Lung (tissue), 12 donors: Measurements from ENCODE around the gene SMIM41. TPM values are rescaled to one million over a fixed set of nuclear protein-coding genes. Genes with fewer than 3 reads are reported as not detected.

ENCODE experiments used
- ATAC-seq: fragments of 200-7000 bp; cut with Tn5 transposase; one replicate; pipeline ENCODE4 v1.9.1; 2020; ENCODE audit warnings: moderate number of reproducible peaks; ENCODE audit not compliant: insufficient read depth, low FRiP score
- DNase-seq, 3 donors: peaks; one replicate each; pipeline ENCODE4 v3.0.0-alpha.2; 2013 to 2017
- H3K27ac ChIP-seq, 2 donors: one replicate each; pipeline ENCODE4 v1.5.1; 2013; ENCODE audit warnings: mild to moderate bottlenecking in 2 of 2, moderate library complexity in 2 of 2, control low read depth in 1 of 2, inconsistent platforms in 1 of 2, low read depth in 1 of 2, low read length in 1 of 2
- H3K27me3 ChIP-seq, 3 donors: one replicate each; pipeline ENCODE4 v1.5.1; 2013; ENCODE audit warnings: low read length in 2 of 3; ENCODE audit not compliant: control insufficient read depth in 3 of 3, insufficient read depth in 3 of 3
- H3K36me3 ChIP-seq, 4 donors: one replicate each; pipeline ENCODE4 v1.5.1; 2013; ENCODE audit warnings: low read length in 4 of 4, mild to moderate bottlenecking in 1 of 4, moderate library complexity in 1 of 4; ENCODE audit not compliant: control insufficient read depth in 4 of 4, insufficient read depth in 4 of 4
- H3K4me1 ChIP-seq, 5 donors: one replicate each; pipeline ENCODE4 v1.5.1; 2013; ENCODE audit warnings: low read length in 5 of 5, mild to moderate bottlenecking in 2 of 5, moderate library complexity in 1 of 5; ENCODE audit not compliant: control insufficient read depth in 5 of 5, insufficient read depth in 5 of 5
- H3K4me3 ChIP-seq: one replicate; pipeline ENCODE4 v1.5.1; 2013; ENCODE audit warnings: mild to moderate bottlenecking, control low read depth, moderate library complexity
- H3K9ac ChIP-seq, 2 donors: one replicate each; pipeline ENCODE4 v1.5.1; 2013; ENCODE audit warnings: low read length in 2 of 2, control low read depth in 1 of 2; ENCODE audit not compliant: insufficient read depth in 1 of 2
- H3K9me3 ChIP-seq, 4 donors: one replicate each; pipeline ENCODE4 v1.5.1; 2013; ENCODE audit warnings: low read length in 3 of 4, mild to moderate bottlenecking in 1 of 4, moderate library complexity in 1 of 4; ENCODE audit not compliant: control insufficient read depth in 4 of 4, insufficient read depth in 3 of 4
- CTCF ChIP-seq: IDR thresholded peaks from 2 replicates; pipeline ENCODE4 v1.5.1; 2012; ENCODE audit warnings: mild to moderate bottlenecking; ENCODE audit errors: control extremely low read depth, extremely low read depth
- WGBS, 2 donors: extraction: QIAGEN DNeasy Blood & Tissue Kit; methylation state at CpG; one replicate each; pipeline ENCODE4 v1.1.7; 2013; 5-methylcytosine and 5-hydroxymethylcytosine counted together
- polyA plus RNA-seq, 2 donors: library from polyadenylated mRNA; stranded (reverse); fragments of 200-250 nt; gene quantifications; one replicate each; pipeline ENCODE4 v1.2.1, GENCODE V29; 2013
- total RNA-seq, 2 donors: library from RNA; depleted of rRNA in 1 of 2; stranded (reverse); fragments of >200 nt in 1 of 2; gene quantifications; one replicate each; pipeline ENCODE4 v1.2.1, GENCODE V29; 2014 to 2021
- donor health status: control.
- donor health status: control.
- donor health status: Bipolar disorder and iron deficiency.
- donor health status: healthy.
- donor health status: DM: yes; HTN: yes; CAD: no.

Gene SMIM41
- total and polyA plus RNA-seq, 4 donors: 1.9 to 7.6 (median 4.3) TPM

DNA sequence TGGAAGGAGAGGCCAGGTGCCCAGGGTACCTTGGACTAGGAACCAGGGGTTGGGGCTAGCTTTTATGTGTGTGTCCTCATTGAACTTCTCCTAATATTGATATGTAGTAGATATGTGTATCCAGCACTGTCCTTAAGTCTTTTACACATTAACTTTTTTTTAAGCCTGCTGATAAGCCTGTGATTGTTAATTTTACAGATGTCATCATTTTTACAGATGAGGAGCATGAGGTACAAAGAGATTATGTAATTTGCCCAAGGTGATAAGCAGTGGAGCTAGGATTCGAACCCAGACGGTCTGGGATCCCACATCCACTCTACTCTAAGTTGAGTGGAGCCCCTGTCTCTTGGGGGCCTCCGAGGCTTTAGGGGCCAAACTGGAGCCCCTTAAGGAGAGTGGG lies 38.5 kb upstream of the SMIM41 start:
- no peak for TF ChIP-seq CTCF
- no peak for ATAC-seq
- Histone ChIP-seq H3K27me3 (no peaks in the 10 kb centered on the region), H3K9me3 (no peaks in the 10 kb centered on the region), H3K27ac (no peak overlapping the region), H3K4me1 (peaks cover 0 to 33% (median 21%) of the 10 kb centered on the region in 5 donors), H3K4me3 (no peak overlapping the region), H3K9ac (no peak overlapping the region), H3K36me3 (no peaks in the 10 kb centered on the region)
- no peak for DNase-seq
- WGBS, 2 donors: 89 to 90% methylated on average over 3 of the region's 3 CpGs

DNA sequence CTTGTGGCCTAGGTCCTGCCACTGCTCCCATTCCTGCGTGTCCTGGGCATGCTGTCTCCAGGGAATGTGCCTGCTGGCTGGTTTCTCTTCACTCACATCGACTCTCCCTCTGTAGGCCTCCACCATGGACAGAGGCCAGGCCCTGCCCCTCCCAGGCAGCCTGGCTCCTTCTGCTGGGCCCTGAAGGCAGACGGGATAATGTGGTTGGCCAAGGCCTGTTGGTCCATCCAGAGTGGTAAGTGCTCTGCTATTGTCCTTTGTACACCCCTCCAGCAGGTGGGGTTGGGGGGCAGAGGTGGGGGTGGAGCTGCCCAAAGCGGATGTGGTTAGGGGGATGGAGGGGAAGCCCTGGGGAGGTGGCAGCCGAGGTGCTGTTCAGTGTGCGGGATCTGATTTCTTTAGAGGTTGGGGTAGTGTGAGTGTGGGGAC lies 37.8 kb upstream of the SMIM41 start:
- ATAC-seq: no peak

GRCh38 chr12:52042706-52043385 lies 36.7 kb upstream of the SMIM41 start:
- Histone ChIP-seq H3K4me1 (peaks cover 0 to 41% (median 9%) of the 10 kb centered on the region in 5 donors), H3K27me3 (no peaks in the 10 kb centered on the region), H3K9me3 (no peaks in the 10 kb centered on the region), H3K36me3 (no peaks in the 10 kb centered on the region), H3K4me3 (no peak overlapping the region), H3K9ac (no peak overlapping the region), H3K27ac (peak overlapping the region; percentile 73 to 91)
- no peak for TF ChIP-seq CTCF
- DNase-seq: no peak
- no peak for ATAC-seq
- WGBS, 2 donors: 87 to 91% methylated on average over 8 of the region's 8 CpGs

More for the DNA sequence above, 37.8 kb upstream of the SMIM41 start:
- WGBS, 2 donors: 37 to 56% methylated on average over 6 of the region's 6 CpGs
- H3K4me3 ChIP-seq: no peak overlapping the region
- H3K27ac ChIP-seq: peak overlapping the region in 1 of 2 donors; percentile 48
- no peaks in the 10 kb centered on the region for H3K36me3 ChIP-seq
- TF ChIP-seq CTCF: no peak
- H3K9me3 ChIP-seq: no peaks in the 10 kb centered on the region
- peak; percentile 86 to 87 (median 86) for DNase-seq
- no peak overlapping the region for H3K9ac ChIP-seq
- H3K4me1 ChIP-seq: peaks cover 0 to 33% (median 14%) of the 10 kb centered on the region in 5 donors
- H3K27me3 ChIP-seq: no peaks in the 10 kb centered on the region
